ENCODE data around the gene LRRTM4.

DNA sequence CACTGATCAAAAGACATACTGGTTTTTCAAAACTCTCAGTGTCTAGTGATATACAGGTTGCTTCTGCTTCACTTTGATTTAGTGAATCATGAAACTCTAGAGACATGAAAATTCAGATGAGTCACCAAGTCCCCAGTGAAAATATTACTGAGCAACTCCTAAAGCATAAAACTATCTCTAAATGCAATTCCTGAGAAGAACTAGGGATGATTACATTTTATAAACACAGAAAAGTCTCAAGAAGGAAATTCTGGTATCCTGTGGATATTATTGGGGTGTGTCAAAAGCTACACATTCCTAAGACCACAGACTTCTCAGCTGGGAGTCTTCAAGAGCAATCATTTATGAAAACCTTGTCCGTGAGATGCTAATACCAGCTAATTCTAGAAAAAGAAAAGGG is 9.7 kb downstream of the LRRTM4 start:
- no peak for TF ChIP-seq EZH2 (IDR thresholded peaks at IDR 0.05; ENCODE audit: low read length, missing control alignments)
- TF ChIP-seq, protein P1, sequence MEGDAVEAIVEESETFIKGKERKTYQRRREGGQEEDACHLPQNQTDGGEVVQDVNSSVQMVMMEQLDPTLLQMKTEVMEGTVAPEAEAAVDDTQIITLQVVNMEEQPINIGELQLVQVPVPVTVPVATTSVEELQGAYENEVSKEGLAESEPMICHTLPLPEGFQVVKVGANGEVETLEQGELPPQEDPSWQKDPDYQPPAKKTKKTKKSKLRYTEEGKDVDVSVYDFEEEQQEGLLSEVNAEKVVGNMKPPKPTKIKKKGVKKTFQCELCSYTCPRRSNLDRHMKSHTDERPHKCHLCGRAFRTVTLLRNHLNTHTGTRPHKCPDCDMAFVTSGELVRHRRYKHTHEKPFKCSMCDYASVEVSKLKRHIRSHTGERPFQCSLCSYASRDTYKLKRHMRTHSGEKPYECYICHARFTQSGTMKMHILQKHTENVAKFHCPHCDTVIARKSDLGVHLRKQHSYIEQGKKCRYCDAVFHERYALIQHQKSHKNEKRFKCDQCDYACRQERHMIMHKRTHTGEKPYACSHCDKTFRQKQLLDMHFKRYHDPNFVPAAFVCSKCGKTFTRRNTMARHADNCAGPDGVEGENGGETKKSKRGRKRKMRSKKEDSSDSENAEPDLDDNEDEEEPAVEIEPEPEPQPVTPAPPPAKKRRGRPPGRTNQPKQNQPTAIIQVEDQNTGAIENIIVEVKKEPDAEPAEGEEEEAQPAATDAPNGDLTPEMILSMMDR (conservative IDR thresholded peaks at IDR 0.05 in 1 of 2, IDR thresholded peaks at IDR 0.05 in 1 of 2; ENCODE audit: low read depth in 1 of 2, low read length in 2 of 2) = no peak
